K562 (cell line): ENCODE measurements around the gene CROCC2. TPM values are rescaled to one million over a fixed set of nuclear protein-coding genes. Genes with fewer than 3 reads are reported as not detected.

Experiments
- ATAC-seq: fragments of 200-7000 bp; cut with Tn5 transposase; 3 replicates; pipeline ENCODE4 v1.9.1; 2020; ENCODE audit warnings: moderate library complexity
- BruUV-seq: library from RNA; stranded (reverse); fragments of 400-500 nt; replicated peaks from 2 replicates; lab custom pipeline; 2021; lab: Mats Ljungman, UMichigan
- CTCF ChIA-PET: fragments of 300-600 bp; formaldehyde crosslinking; extraction: SDS; loops from one replicate; lab custom pipeline; 2021; ENCODE audit warnings: low intra/inter-chr PET ratio; lab: Yijun Ruan, JAX
- POLR2A ChIA-PET: fragments of 300-600, 350-650 bp; sonication (Branson Sonifier 250); formaldehyde crosslinking; extraction: SDS; loops from one replicate; lab custom pipeline; 2021; ENCODE audit warnings: antibody characterized with exemption, inconsistent platforms; lab: Yijun Ruan, JAX
- DNase-seq, 4 experiments: peaks; one replicate each; pipeline versions ENCODE4 v3.0.0 to v3.0.0-alpha.2; 2011 to 2018; ENCODE audit warnings: low spot score in 3 of 4, mixed read lengths in 3 of 4; ENCODE audit errors: extremely low read depth in 1 of 4
- FAIRE-seq: peaks from 2 replicates; lab custom pipeline; 2011; peaks lifted over from hg19 to GRCh38; lab: Jason Lieb, UNC
- H2AFZ ChIP-seq: 2 replicates; pipeline ENCODE4 v1.6.0; 2011; ENCODE audit warnings: low read depth, low read length, control low read depth, inconsistent platforms
- H3K27ac ChIP-seq: fragments of 200-600 bp; 3 replicates; pipeline ENCODE4 v1.8.0; 2011; ENCODE audit warnings: low read depth, mild to moderate bottlenecking, control low read depth, inconsistent platforms, low read length, moderate library complexity, mixed read lengths; ENCODE audit errors: extremely low read depth
- H3K27me3 ChIP-seq, 2 experiments: fragments of 300-600 bp in 1 of 2; 2 replicates in 1 of 2; 3 replicates in 1 of 2; pipeline versions ENCODE4 v1.6.0 to v1.8.0; 2011; ENCODE audit warnings: inconsistent platforms in 2 of 2, low read length in 2 of 2, mild to moderate bottlenecking in 1 of 2, mixed read lengths in 1 of 2, moderate library complexity in 1 of 2; ENCODE audit not compliant: control insufficient read depth in 2 of 2, insufficient read depth in 2 of 2
- H3K36me3 ChIP-seq: fragments of 300-600 bp; 3 replicates; pipeline ENCODE4 v1.8.0; 2011; ENCODE audit warnings: mild to moderate bottlenecking, low read length, inconsistent platforms; ENCODE audit not compliant: control insufficient read depth, insufficient read depth
- H3K4me1 ChIP-seq, 2 experiments: fragments of 200-600 bp in 1 of 2; replicated peaks in 1 of 2; 2 replicates in 1 of 2; 3 replicates in 1 of 2; pipeline versions ENCODE4 v1.5.1 to v1.8.0; 2011; ENCODE audit warnings: inconsistent platforms in 2 of 2, low read length in 2 of 2, mild to moderate bottlenecking in 1 of 2, mixed read lengths in 1 of 2, moderate library complexity in 1 of 2; ENCODE audit not compliant: control insufficient read depth in 2 of 2, insufficient read depth in 2 of 2
- H3K4me2 ChIP-seq: 2 replicates; pipeline ENCODE4 v1.6.1; 2011; ENCODE audit warnings: low read length, control low read depth, inconsistent platforms, mixed read lengths; ENCODE audit not compliant: insufficient read depth
- H3K4me3 ChIP-seq: fragments of 200-600 bp; sonication (generic), shearing (Covaris generic); 2 replicates; pipeline ENCODE4 v1.5.1; 2016; ENCODE audit warnings: control low read depth, inconsistent platforms
- H3K79me2 ChIP-seq: fragments of 200-600 bp; 3 replicates; pipeline ENCODE4 v1.8.0; 2011; ENCODE audit warnings: low read length, inconsistent platforms; ENCODE audit not compliant: control insufficient read depth, insufficient read depth
- H3K9ac ChIP-seq, 2 experiments: 2 replicates each; pipeline versions ENCODE4 v1.6.0 to v1.6.1; 2011; ENCODE audit warnings: low read depth in 2 of 2, low read length in 2 of 2, control low read depth in 1 of 2, inconsistent platforms in 1 of 2, mild to moderate bottlenecking in 1 of 2, mixed read lengths in 1 of 2; ENCODE audit not compliant: insufficient read depth in 1 of 2
- H3K9me1 ChIP-seq: one replicate; pipeline ENCODE4 v1.6.0; 2011; ENCODE audit warnings: inconsistent platforms, mild to moderate bottlenecking, low read length, moderate library complexity; ENCODE audit not compliant: control insufficient read depth, insufficient read depth
- H3K9me3 ChIP-seq: replicated peaks from 2 replicates; pipeline ENCODE4 v1.5.1; 2011; ENCODE audit warnings: low read depth, low read length, inconsistent platforms; ENCODE audit not compliant: control insufficient read depth, insufficient read depth
- H4K20me1 ChIP-seq: replicated peaks from 2 replicates; pipeline ENCODE4 v1.6.1; 2011; ENCODE audit warnings: low read length, inconsistent platforms, mixed read lengths; ENCODE audit not compliant: control insufficient read depth, insufficient read depth
- ADNP ChIP-seq: fragments of 200-800 bp; sonication (Bioruptor generic); IDR thresholded peaks from 2 replicates; pipeline ENCODE4 v1.6.1; 2016; ENCODE audit warnings: missing genetic modification characterization, missing compliant biosample characterization
- BACH1 ChIP-seq: fragments of 200-800 bp; sonication (Bioruptor generic); IDR thresholded peaks from 2 replicates; pipeline ENCODE4 v1.6.1; 2016; ENCODE audit warnings: missing genetic modification characterization, missing compliant biosample characterization
- CBX1 ChIP-seq: sonication (generic); IDR thresholded peaks from 2 replicates; pipeline ENCODE4 v1.6.1; 2016; ENCODE audit warnings: antibody characterized with exemption, low read depth, mild to moderate bottlenecking
- CREBBP ChIP-seq: IDR thresholded peaks from one replicate; pipeline ENCODE4 v1.6.1; 2012; ENCODE audit warnings: low read depth, mild to moderate bottlenecking, control low read depth, inconsistent platforms, low read length
- FOXK1 ChIP-seq: sonication (generic); formaldehyde crosslinking; IDR thresholded peaks from 2 replicates; pipeline ENCODE4 v1.8.0; 2022; ENCODE audit warnings: missing genetic modification reagents, mild to moderate bottlenecking, borderline replicate concordance
- ZFP1 ChIP-seq: fragments of 450-650 bp; formaldehyde crosslinking; IDR thresholded peaks from 2 replicates; pipeline ENCODE4 v1.4.0; 2020; ENCODE audit warnings: mild to moderate bottlenecking, mixed read lengths
- ZNF165 ChIP-seq: fragments of 250-450 bp; sonication (Bioruptor Pico); IDR thresholded peaks from 2 replicates; pipeline ENCODE4 v1.4.0; 2020; ENCODE audit warnings: borderline replicate concordance
- ZNF57 ChIP-seq: fragments of 450-650 bp; formaldehyde crosslinking; IDR thresholded peaks from 2 replicates; pipeline ENCODE4 v1.4.0; 2020; ENCODE audit warnings: mild to moderate bottlenecking, moderate library complexity
- ZNF589 ChIP-seq: fragments of 200-800 bp; sonication (Bioruptor generic); IDR thresholded peaks from 2 replicates; pipeline ENCODE4 v1.6.1; 2016; ENCODE audit warnings: low read depth, missing genetic modification characterization, missing compliant biosample characterization
- WGBS: fragments of 100-300 bp; shearing (Covaris generic); methylation state at CpG from one replicate; pipeline ENCODE4 v1.1.6; 2016; ENCODE audit warnings: low coverage, mixed read lengths; ENCODE audit not compliant: insufficient coverage; ENCODE audit errors: missing lambda C conversion rate; 5-methylcytosine and 5-hydroxymethylcytosine counted together
- in situ Hi-C: fragments of 300-500 bp; cut with MboI; formaldehyde crosslinking; loops from 4 replicates; pipeline ENCODE4 v1.15.0; 2018; ENCODE audit warnings: inconsistent platforms, mixed read lengths
- intact Hi-C: fragments of 100-400 bp; cut with micrococcal nuclease; formaldehyde crosslinking; loops from 2 replicates; pipeline ENCODE4 v1.14.2; 2022
- polyA plus RNA-seq, 8 experiments: library from polyadenylated mRNA; depleted of rRNA in 4 of 8; stranded (reverse) in 5 of 8; unstranded in 3 of 8; fragments of >200 nt; fragmentation: Nextera tagmentation in 2 of 8; fragmentation: Illumina TruSeq in 1 of 8; extraction: Ambion mirVana in 2 of 8; extraction: Trizol in 1 of 8; gene quantifications; 2 replicates each; pipeline versions ENCODE4 v1.2.1 to v1.2.3, GENCODE V29; 2011 to 2014; ENCODE audit warnings: inconsistent platforms in 1 of 8, missing spikeins in 1 of 8
- total RNA-seq, 7 experiments: library from RNA; depleted of rRNA in 6 of 7; stranded (reverse); fragments of >200 nt in 6 of 7; fragmentation: Illumina TruSeq in 2 of 7; extraction: Trizol in 2 of 7; gene quantifications; 2 replicates each; pipeline versions ENCODE4 v1.2.1 to v1.2.3, GENCODE V29; 2011 to 2021; ENCODE audit warnings: low replicate concordance in 1 of 7
- TF ChIP-seq, protein P1 (sequence below): fragments of 250-450 bp; sonication (Bioruptor Pico); IDR thresholded peaks from 2 replicates; pipeline ENCODE4 v1.8.0; 2021; ENCODE audit warnings: mild to moderate bottlenecking, moderate library complexity
- TF ChIP-seq, protein P2 (sequence below), 2 experiments: fragments of 200-800 bp in 1 of 2; sonication (Bioruptor generic) in 1 of 2; sonication (generic) in 1 of 2; formaldehyde crosslinking in 1 of 2; IDR thresholded peaks in 1 of 2; conservative IDR thresholded peaks in 1 of 2; 2 replicates each; pipeline versions ENCODE4 v1.5.0 to v1.6.1; 2016 to 2020; ENCODE audit warnings: missing compliant biosample characterization in 1 of 2, missing genetic modification characterization in 1 of 2, missing genetic modification reagents in 1 of 2
- TF ChIP-seq, protein P3 (sequence below): fragments of 250-450 bp; sonication (Bioruptor Pico); IDR thresholded peaks from 2 replicates; pipeline ENCODE4 v1.4.0; 2020; ENCODE audit warnings: mild to moderate bottlenecking, moderate library complexity

Gene CROCC2
- total and polyA plus RNA-seq, 9 of the 15 experiments (the other 6 are each of a cell fraction or from before 2014, with no cell fraction given), result not detected

DNA sequence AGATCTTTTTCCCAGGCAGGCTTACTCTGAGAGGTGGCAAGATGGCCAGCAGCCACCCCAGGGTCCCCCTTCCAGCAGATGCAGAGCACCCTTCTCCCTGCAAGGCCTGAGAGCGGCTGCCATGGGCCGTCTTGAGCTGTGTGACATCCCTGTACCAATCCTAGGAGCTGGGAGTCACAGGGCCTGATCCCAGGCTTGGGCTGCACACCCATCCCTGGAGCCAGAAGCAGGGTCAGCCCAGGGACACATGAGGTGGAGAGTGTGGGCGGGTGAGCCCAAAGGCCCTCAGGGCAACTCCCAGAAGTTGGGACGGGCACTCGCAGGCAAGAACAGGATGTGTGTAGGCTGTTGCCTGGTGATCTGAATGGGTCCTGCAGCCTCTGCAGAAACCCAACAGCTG lies 40.5 kb downstream of the CROCC2 start (continued):
- TF ChIP-seq, protein P1, sequence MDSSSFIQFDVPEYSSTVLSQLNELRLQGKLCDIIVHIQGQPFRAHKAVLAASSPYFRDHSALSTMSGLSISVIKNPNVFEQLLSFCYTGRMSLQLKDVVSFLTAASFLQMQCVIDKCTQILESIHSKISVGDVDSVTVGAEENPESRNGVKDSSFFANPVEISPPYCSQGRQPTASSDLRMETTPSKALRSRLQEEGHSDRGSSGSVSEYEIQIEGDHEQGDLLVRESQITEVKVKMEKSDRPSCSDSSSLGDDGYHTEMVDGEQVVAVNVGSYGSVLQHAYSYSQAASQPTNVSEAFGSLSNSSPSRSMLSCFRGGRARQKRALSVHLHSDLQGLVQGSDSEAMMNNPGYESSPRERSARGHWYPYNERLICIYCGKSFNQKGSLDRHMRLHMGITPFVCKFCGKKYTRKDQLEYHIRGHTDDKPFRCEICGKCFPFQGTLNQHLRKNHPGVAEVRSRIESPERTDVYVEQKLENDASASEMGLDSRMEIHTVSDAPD (CRISPR knock-in tag), result no peak
- TF ChIP-seq ZFP1 (CRISPR knock-in tag), result no peak

DNA sequence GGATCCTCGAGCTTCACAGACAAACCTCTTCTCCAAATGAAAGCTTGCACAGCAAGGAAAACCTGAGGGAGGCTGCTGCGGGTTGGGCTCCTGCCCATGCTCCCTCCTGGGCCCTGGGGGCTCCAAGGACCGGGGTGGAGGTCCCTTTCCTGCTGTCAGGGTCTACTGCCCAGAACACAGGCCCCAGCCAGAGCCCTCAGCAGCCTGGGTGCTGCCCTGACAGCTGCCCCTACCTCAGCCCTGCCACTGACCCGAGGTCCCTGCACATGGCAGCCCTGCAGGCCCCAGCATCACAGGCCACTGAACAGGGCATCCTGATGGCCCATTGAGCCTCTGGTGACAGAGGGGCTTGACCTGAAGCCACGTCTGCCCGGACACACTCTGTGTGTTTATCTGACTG lies 41.0 kb downstream of the CROCC2 start:
- no TSS peak for BruUV-seq
- intact Hi-C loops, result no loop called here
- H3K79me2 ChIP-seq, result no peaks in the 10 kb centered on the region
- WGBS, result 0% methylated on average over 6 of the region's 6 CpGs
- no peak overlapping the region for H3K4me2 ChIP-seq
- H4K20me1 ChIP-seq, result no peaks in the 10 kb centered on the region
- TF ChIP-seq ZNF165, result no peak
- TF ChIP-seq CREBBP, result no peak
- no peak for TF ChIP-seq BACH1 (tag)
- TF ChIP-seq, protein P2, sequence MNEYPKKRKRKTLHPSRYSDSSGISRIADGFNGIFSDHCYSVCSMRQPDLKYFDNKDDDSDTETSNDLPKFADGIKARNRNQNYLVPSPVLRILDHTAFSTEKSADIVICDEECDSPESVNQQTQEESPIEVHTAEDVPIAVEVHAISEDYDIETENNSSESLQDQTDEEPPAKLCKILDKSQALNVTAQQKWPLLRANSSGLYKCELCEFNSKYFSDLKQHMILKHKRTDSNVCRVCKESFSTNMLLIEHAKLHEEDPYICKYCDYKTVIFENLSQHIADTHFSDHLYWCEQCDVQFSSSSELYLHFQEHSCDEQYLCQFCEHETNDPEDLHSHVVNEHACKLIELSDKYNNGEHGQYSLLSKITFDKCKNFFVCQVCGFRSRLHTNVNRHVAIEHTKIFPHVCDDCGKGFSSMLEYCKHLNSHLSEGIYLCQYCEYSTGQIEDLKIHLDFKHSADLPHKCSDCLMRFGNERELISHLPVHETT (CRISPR knock-in tag; conservative IDR thresholded peaks at IDR 0.05 in 1 of 2, IDR thresholded peaks at IDR 0.05 in 1 of 2), result no peak
- TF ChIP-seq ZNF57, result no peak
- no peak for TF ChIP-seq ADNP (tag)
- no peak for TF ChIP-seq CBX1
- no peak for TF ChIP-seq ZNF589 (CRISPR knock-in tag)
- TF ChIP-seq, protein P3, sequence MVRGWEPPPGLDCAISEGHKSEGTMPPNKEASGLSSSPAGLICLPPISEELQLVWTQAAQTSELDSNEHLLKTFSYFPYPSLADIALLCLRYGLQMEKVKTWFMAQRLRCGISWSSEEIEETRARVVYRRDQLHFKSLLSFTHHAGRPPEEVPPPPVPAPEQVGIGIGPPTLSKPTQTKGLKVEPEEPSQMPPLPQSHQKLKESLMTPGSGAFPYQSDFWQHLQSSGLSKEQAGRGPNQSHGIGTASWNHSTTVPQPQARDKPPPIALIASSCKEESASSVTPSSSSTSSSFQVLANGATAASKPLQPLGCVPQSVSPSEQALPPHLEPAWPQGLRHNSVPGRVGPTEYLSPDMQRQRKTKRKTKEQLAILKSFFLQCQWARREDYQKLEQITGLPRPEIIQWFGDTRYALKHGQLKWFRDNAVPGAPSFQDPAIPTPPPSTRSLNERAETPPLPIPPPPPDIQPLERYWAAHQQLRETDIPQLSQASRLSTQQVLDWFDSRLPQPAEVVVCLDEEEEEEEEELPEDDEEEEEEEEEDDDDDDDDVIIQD (CRISPR knock-in tag), result no peak
- TF ChIP-seq FOXK1 (CRISPR knock-in tag), result no peak
- TF ChIP-seq, all 486 proteins: peak for 0
- Histone ChIP-seq H3K27ac (no peak overlapping the region), H3K9me1 (no peaks in the 10 kb centered on the region), H3K4me1 (no peaks in the 10 kb centered on the region), H3K4me3 (no peak overlapping the region), H2AFZ (no peak overlapping the region), H3K36me3 (no peaks in the 10 kb centered on the region), H3K9ac (no peak overlapping the region), H3K9me3 (no peaks in the 10 kb centered on the region), H3K27me3 (peaks cover 0 to 13% of the 10 kb centered on the region in 2 experiments; a peak in 2 of 5 replicates)
- CTCF ChIA-PET, result no interaction called here
- FAIRE-seq (no peak), DNase-seq (no peak), ATAC-seq (no peak)
- in situ Hi-C loops, result no loop called here
- POLR2A ChIA-PET, result no interaction called here
